ENCODE data around the gene MYLIP. TPM values are rescaled to one million over a fixed set of nuclear protein-coding genes. Genes with fewer than 3 reads are reported as not detected.
A peak's percentile ranks its signal among the peaks of the same experiment; 100 is the strongest.

MYLIP gene
- total RNA-seq, 1 experiment from 2014 or later, result 27.0 TPM

DNA sequence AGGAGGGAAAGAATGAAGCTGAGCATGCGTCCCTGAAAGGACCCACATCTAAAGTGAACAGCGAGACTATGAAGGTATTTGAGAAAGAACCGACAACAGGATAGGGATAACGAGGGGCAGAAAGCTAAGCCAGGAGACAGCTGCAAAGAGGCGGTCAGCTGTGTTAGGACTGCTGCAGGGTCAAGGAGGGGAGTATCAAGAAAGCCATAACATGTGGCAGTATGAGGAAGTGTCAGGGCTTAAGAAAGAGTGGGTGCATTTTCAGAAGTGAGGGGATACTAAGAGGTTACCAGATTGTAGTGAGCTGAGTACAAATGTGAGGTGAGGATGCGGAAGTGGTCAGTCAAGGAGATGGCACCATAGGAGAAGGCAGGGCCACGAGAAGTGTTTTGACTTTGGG, 21.2 kb downstream of the MYLIP start:
- no peaks in the 10 kb centered on the region for H3K79me1 ChIP-seq (ENCODE audit: insufficient read depth, low read depth, low read length, poor library complexity, severe bottlenecking)
- H3K27ac ChIP-seq (ENCODE audit: insufficient read length, low read depth, low read length), result no peak overlapping the region
- peak overlapping the region in 2 of 3 experiments; percentile 25 to 56; a peak in 4 of 7 replicates for H3K27ac Mint-ChIP-seq
- peaks cover 31 to 63% (median 56%) of the 10 kb centered on the region in 3 experiments; a peak in 6 of 7 replicates for H3K36me3 Mint-ChIP-seq (ENCODE audit: insufficient read depth in 1 of 3, low read depth in 3 of 3)
- DNase-seq, result no peak
- H3K56ac ChIP-seq (ENCODE audit: insufficient read length, low read depth, low read length), result no peak overlapping the region
- H3K27me3 Mint-ChIP-seq (ENCODE audit: low read depth), result no peaks in the 10 kb centered on the region
- no peak overlapping the region for H3T11ph ChIP-seq (ENCODE audit: low read length)
- TF ChIP-seq, protein P1, sequence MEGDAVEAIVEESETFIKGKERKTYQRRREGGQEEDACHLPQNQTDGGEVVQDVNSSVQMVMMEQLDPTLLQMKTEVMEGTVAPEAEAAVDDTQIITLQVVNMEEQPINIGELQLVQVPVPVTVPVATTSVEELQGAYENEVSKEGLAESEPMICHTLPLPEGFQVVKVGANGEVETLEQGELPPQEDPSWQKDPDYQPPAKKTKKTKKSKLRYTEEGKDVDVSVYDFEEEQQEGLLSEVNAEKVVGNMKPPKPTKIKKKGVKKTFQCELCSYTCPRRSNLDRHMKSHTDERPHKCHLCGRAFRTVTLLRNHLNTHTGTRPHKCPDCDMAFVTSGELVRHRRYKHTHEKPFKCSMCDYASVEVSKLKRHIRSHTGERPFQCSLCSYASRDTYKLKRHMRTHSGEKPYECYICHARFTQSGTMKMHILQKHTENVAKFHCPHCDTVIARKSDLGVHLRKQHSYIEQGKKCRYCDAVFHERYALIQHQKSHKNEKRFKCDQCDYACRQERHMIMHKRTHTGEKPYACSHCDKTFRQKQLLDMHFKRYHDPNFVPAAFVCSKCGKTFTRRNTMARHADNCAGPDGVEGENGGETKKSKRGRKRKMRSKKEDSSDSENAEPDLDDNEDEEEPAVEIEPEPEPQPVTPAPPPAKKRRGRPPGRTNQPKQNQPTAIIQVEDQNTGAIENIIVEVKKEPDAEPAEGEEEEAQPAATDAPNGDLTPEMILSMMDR (conservative IDR thresholded peaks at IDR 0.05), result no peak
- H3K27me3 ChIP-seq (ENCODE audit: insufficient read depth, low read length), result no peaks in the 10 kb centered on the region
- H2BK12ac ChIP-seq (ENCODE audit: insufficient read length, low read depth, low read length), result no peak overlapping the region
- H3K4me3 Mint-ChIP-seq, result no peak overlapping the region
- no peak overlapping the region for H2AFZ ChIP-seq (ENCODE audit: low read length)
- H4K91ac ChIP-seq (ENCODE audit: insufficient read length, low read depth, low read length), result no peak overlapping the region
- H3K9ac ChIP-seq (ENCODE audit: extremely low read depth, insufficient read length, low read length), result no peak overlapping the region
- H3K14ac ChIP-seq (ENCODE audit: insufficient read depth, low read length), result no peak overlapping the region
- no peaks in the 10 kb centered on the region for H3K23me2 ChIP-seq (ENCODE audit: insufficient read length, low read depth, low read length, poor library complexity, severe bottlenecking)
- H4K20me1 ChIP-seq (ENCODE audit: control insufficient read depth, insufficient read depth, insufficient read length), result no peaks in the 10 kb centered on the region
- H3K4me1 Mint-ChIP-seq, result no peaks in the 10 kb centered on the region; a peak in 1 of 4 replicates
- H2BK15ac ChIP-seq (ENCODE audit: low read depth, low read length), result no peak overlapping the region
- no peak overlapping the region for H3K23ac ChIP-seq (ENCODE audit: insufficient read length, low read depth, low read length)
- WGBS (ENCODE audit: extremely low coverage, insufficient read length, low lambda C conversion rate), result no CpG with 5 or more reads among the region's 7 CpGs
- no peak overlapping the region for H2BK20ac ChIP-seq (ENCODE audit: low read depth, low read length, poor library complexity, severe bottlenecking)
- no peak overlapping the region for H4K5ac ChIP-seq (ENCODE audit: insufficient read length, low read depth, low read length)
- H4K8ac ChIP-seq (replicated peaks; ENCODE audit: insufficient read length, low read depth, low read length), result no peak overlapping the region
- no peak overlapping the region for H2BK120ac ChIP-seq (ENCODE audit: low read depth, low read length, poor library complexity, severe bottlenecking)
- H3K4me2 ChIP-seq (ENCODE audit: insufficient read depth, insufficient read length, low read length), result no peak overlapping the region
- no peaks in the 10 kb centered on the region for H3K79me2 ChIP-seq (ENCODE audit: insufficient read depth, low read length)
- H3K18ac ChIP-seq (ENCODE audit: insufficient read length, low read depth, low read length), result no peak overlapping the region
- no peak overlapping the region for H2BK5ac ChIP-seq (ENCODE audit: insufficient read length, low read length)
- no peaks in the 10 kb centered on the region for H3K9me3 ChIP-seq (ENCODE audit: control insufficient read depth, low read depth, low read length)
- H3K9me3 Mint-ChIP-seq, result no peaks in the 10 kb centered on the region
- H2AK5ac ChIP-seq (ENCODE audit: insufficient read length, low read length), result no peak overlapping the region
- no peak overlapping the region for H3K4ac ChIP-seq (ENCODE audit: low read depth, low read length)
- H3K4me1 ChIP-seq (ENCODE audit: insufficient read depth, low read length), result no peaks in the 10 kb centered on the region
